ENCODE data around the gene PRSS21.

DNA sequence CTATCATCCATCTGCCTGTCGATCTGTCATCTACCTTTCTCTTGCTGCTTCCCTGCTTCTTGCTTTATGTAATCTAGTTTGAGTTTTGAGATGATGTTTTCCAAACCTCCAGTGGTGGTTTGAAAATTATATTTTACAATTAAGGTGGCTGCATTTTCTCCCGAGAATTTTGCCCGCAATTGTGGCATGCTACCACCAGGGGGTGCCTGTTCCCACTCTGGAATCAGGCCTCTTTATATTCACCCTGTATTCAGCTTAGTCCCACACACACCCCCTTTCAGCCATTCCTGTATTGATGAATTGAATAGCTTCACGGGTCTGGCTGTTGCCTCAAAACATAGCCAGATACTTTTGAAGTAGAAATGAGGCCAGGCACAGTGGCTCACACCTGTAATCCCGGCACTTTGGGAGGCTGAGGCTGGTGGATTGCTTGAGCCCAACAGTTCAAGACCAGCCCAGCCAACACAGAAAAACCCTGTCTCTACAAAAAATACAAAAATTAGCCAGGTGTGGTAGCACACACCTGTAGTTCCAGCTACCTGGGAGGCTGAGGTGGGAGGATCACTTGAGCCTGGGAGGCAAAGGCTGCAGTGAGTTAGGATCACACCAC is 37.8 kb downstream of the PRSS21 start:
- TF ChIP-seq, protein P1, sequence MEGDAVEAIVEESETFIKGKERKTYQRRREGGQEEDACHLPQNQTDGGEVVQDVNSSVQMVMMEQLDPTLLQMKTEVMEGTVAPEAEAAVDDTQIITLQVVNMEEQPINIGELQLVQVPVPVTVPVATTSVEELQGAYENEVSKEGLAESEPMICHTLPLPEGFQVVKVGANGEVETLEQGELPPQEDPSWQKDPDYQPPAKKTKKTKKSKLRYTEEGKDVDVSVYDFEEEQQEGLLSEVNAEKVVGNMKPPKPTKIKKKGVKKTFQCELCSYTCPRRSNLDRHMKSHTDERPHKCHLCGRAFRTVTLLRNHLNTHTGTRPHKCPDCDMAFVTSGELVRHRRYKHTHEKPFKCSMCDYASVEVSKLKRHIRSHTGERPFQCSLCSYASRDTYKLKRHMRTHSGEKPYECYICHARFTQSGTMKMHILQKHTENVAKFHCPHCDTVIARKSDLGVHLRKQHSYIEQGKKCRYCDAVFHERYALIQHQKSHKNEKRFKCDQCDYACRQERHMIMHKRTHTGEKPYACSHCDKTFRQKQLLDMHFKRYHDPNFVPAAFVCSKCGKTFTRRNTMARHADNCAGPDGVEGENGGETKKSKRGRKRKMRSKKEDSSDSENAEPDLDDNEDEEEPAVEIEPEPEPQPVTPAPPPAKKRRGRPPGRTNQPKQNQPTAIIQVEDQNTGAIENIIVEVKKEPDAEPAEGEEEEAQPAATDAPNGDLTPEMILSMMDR (tag by site-specific recombination; IDR thresholded peaks at IDR 0.05): no peak
- TF ChIP-seq ZNF792 (tag by site-specific recombination; IDR thresholded peaks at IDR 0.05) (no peak), ZNF530 (tag by site-specific recombination; IDR thresholded peaks at IDR 0.05; ENCODE audit: low read depth) (no peak), GLIS2 (tag by site-specific recombination; IDR thresholded peaks at IDR 0.05) (no peak), ZNF473 (tag by site-specific recombination; IDR thresholded peaks at IDR 0.05) (no peak), ZNF311 (tag by site-specific recombination; IDR thresholded peaks at IDR 0.05; ENCODE audit: borderline replicate concordance) (no peak), FEZF1 (tag by site-specific recombination; IDR thresholded peaks at IDR 0.05) (no peak), ZNF354C (tag by site-specific recombination; IDR thresholded peaks at IDR 0.05; ENCODE audit: borderline replicate concordance, low read depth) (no peak)
- TF ChIP-seq, protein P2, sequence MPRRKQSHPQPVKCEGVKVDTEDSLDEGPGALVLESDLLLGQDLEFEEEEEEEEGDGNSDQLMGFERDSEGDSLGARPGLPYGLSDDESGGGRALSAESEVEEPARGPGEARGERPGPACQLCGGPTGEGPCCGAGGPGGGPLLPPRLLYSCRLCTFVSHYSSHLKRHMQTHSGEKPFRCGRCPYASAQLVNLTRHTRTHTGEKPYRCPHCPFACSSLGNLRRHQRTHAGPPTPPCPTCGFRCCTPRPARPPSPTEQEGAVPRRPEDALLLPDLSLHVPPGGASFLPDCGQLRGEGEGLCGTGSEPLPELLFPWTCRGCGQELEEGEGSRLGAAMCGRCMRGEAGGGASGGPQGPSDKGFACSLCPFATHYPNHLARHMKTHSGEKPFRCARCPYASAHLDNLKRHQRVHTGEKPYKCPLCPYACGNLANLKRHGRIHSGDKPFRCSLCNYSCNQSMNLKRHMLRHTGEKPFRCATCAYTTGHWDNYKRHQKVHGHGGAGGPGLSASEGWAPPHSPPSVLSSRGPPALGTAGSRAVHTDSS (tag by site-specific recombination; IDR thresholded peaks at IDR 0.05): no peak
